B cell (primary cell): ENCODE measurements around the gene ATP9B. TPM values are rescaled to one million over a fixed set of nuclear protein-coding genes. Genes with fewer than 3 reads are reported as not detected.
A peak's percentile ranks its signal among the peaks of the same experiment; 100 is the strongest.

Source experiments
- ATAC-seq: fragments of 200-7000 bp; cut with Tn5 transposase; one replicate; pipeline ENCODE4 v1.10.0; 2021; ENCODE audit warnings: low read depth, mild to moderate bottlenecking, moderate number of reproducible peaks, moderate library complexity
- CTCF ChIA-PET: fragments of 350-600 bp; sonication (Branson Sonifier 250); formaldehyde crosslinking; loops from one replicate; lab custom pipeline; 2021; ENCODE audit warnings: antibody characterized with exemption, inconsistent platforms; lab: Charles Lee
- POLR2A ChIA-PET: fragments of 350-600 bp; sonication (Branson Sonifier 250); formaldehyde crosslinking; loops from one replicate; lab custom pipeline; 2021; ENCODE audit warnings: antibody characterized with exemption; lab: Charles Lee
- DNase-seq: peaks from one replicate; pipeline ENCODE4 v3.0.0; 2013
- H2AFZ ChIP-seq: 2 replicates; pipeline ENCODE4 v1.6.1; 2012; ENCODE audit warnings: mild to moderate bottlenecking, low read depth, low read length; ENCODE audit not compliant: insufficient read depth, poor library complexity, severe bottlenecking
- H3K27ac ChIP-seq, 2 donors: 1 replicate in 1 of 2; 2 replicates in 1 of 2; pipeline ENCODE4 v1.5.1; 2012 to 2013; ENCODE audit warnings: low read length in 2 of 2, mild to moderate bottlenecking in 2 of 2, moderate library complexity in 1 of 2
- H3K27me3 ChIP-seq, 4 experiments: fragments of 200-600 bp in 1 of 4; sonication (generic) in 1 of 4; replicated peaks in 1 of 4; 1 replicate in 2 of 4; 2 replicates in 2 of 4; pipeline versions ENCODE4 v1.6.1 to v1.7.0; 2013 to 2016; ENCODE audit warnings: low read length in 3 of 4, mild to moderate bottlenecking in 2 of 4, mixed read lengths in 1 of 4, moderate library complexity in 1 of 4; ENCODE audit not compliant: insufficient read depth in 4 of 4, control insufficient read depth in 3 of 4; ENCODE audit errors: control extremely low read depth in 1 of 4
- H3K36me3 ChIP-seq, 2 experiments: replicated peaks in 1 of 2; 1 replicate in 1 of 2; 2 replicates in 1 of 2; pipeline versions ENCODE4 v1.6.1 to v1.7.1; 2013; ENCODE audit warnings: low read length in 1 of 2; ENCODE audit not compliant: insufficient read depth in 2 of 2, control insufficient read depth in 1 of 2; ENCODE audit errors: control extremely low read depth in 1 of 2, extremely low read depth in 1 of 2
- H3K4me1 ChIP-seq, 2 donors: fragments of 200-600 bp in 1 of 2; sonication (generic) in 1 of 2; 1 replicate in 1 of 2; 2 replicates in 1 of 2; pipeline versions ENCODE4 v1.5.1 to v1.6.1; 2013 to 2017; ENCODE audit warnings: low read length in 2 of 2; ENCODE audit not compliant: control insufficient read depth in 2 of 2, insufficient read depth in 2 of 2
- H3K4me2 ChIP-seq: replicated peaks from 2 replicates; pipeline ENCODE3; 2012; ENCODE audit warnings: mild to moderate bottlenecking, low read depth, low read length; ENCODE audit not compliant: poor library complexity, severe bottlenecking
- H3K4me3 ChIP-seq, 5 experiments: fragments of 200-600 bp in 1 of 5; sonication (generic) in 1 of 5; 1 replicate in 3 of 5; 2 replicates in 2 of 5; pipeline versions ENCODE4 v1.5.1 to v1.7.0; 2011 to 2016; ENCODE audit warnings: low read length in 4 of 5, mild to moderate bottlenecking in 4 of 5, low read depth in 2 of 5, control low read depth in 1 of 5, moderate library complexity in 1 of 5; ENCODE audit not compliant: insufficient read depth in 1 of 5; ENCODE audit errors: control extremely low read depth in 1 of 5, extremely low read depth in 1 of 5
- H3K79me2 ChIP-seq: fragments of 200-600 bp; sonication (generic); one replicate; pipeline ENCODE4 v1.6.0; 2016; ENCODE audit warnings: low read length; ENCODE audit not compliant: control insufficient read depth, insufficient read depth
- H3K9ac ChIP-seq: fragments of 200-600 bp; sonication (generic); 2 replicates; pipeline ENCODE4 v1.6.1; 2017; ENCODE audit warnings: mild to moderate bottlenecking, low read length, moderate library complexity
- H3K9me3 ChIP-seq, 3 donors: one replicate each; pipeline versions ENCODE4 v1.6.1 to v1.7.1; 2013; ENCODE audit warnings: low read length in 2 of 3; ENCODE audit not compliant: control insufficient read depth in 2 of 3, insufficient read depth in 1 of 3; ENCODE audit errors: control extremely low read depth in 1 of 3
- H4K20me1 ChIP-seq: 2 replicates; pipeline ENCODE4 v1.6.0; 2012; ENCODE audit warnings: mild to moderate bottlenecking, low read length; ENCODE audit not compliant: insufficient read depth, control insufficient read depth, poor library complexity, severe bottlenecking
- H3K27ac Mint-ChIP-seq: one replicate; pipeline ENCODE4 v1.8.0; 2021; ENCODE audit warnings: mixed read lengths
- H3K27me3 Mint-ChIP-seq: one replicate; pipeline ENCODE4 v1.8.0; 2021; ENCODE audit warnings: mixed read lengths
- H3K4me1 Mint-ChIP-seq: one replicate; pipeline ENCODE4 v1.8.0; 2021; ENCODE audit warnings: mixed read lengths
- H3K4me3 Mint-ChIP-seq: one replicate; pipeline ENCODE4 v1.8.0; 2021; ENCODE audit warnings: mixed read lengths
- H3K9me3 Mint-ChIP-seq: one replicate; pipeline ENCODE4 v1.8.0; 2022; ENCODE audit warnings: mixed read lengths; ENCODE audit not compliant: insufficient read depth
- CTCF ChIP-seq: fragments of 200-600 bp; IDR thresholded peaks from one replicate; pipeline ENCODE4 v1.8.0; 2022; ENCODE audit warnings: antibody characterized with exemption, mild to moderate bottlenecking
- EZH2 ChIP-seq: IDR thresholded peaks from 2 replicates; pipeline ENCODE4 v1.6.1; 2012; ENCODE audit warnings: borderline replicate concordance, low read depth, mild to moderate bottlenecking, moderate library complexity, low read length; ENCODE audit not compliant: insufficient read depth, poor library complexity, severe bottlenecking
- WGBS: methylation state at CpG from one replicate; pipeline ENCODE4 v1.1.5; 2013; ENCODE audit warnings: missing lambda C conversion rate; ENCODE audit not compliant: insufficient coverage; 5-methylcytosine and 5-hydroxymethylcytosine counted together
- intact Hi-C: fragments of 100-400 bp; cut with micrococcal nuclease; formaldehyde crosslinking; loops from one replicate; pipeline ENCODE4 v1.10.0; 2022
- polyA plus RNA-seq: library from polyadenylated mRNA; depleted of rRNA; stranded (reverse); fragments of >200 nt; gene quantifications from 2 replicates; pipeline ENCODE4 v1.2.3, GENCODE V29; 2012
- total RNA-seq, 2 donors: library from RNA; stranded (reverse); fragments of 120-200 nt in 1 of 2; gene quantifications; 1 replicate in 1 of 2; 2 replicates in 1 of 2; pipeline versions ENCODE4 v1.2.3 to v1.2.4, GENCODE V29; 2013 to 2022

The ATP9B gene
- total and polyA plus RNA-seq, 2 donors (not counting 1 experiment from before 2014, with no cell fraction given) = 34.3 to 71.7 TPM

GRCh38 chr18:79379251-79379905, 310.2 kb downstream of the ATP9B start:
- Mint-ChIP-seq H3K9me3 (no peaks in the 10 kb centered on the region), H3K27me3 (no peaks in the 10 kb centered on the region), H3K27ac (peak overlapping the region; percentile 27), H3K4me3 (no peak overlapping the region), H3K4me1 (peaks cover 20% of the 10 kb centered on the region)
- Histone ChIP-seq H2AFZ (no peak overlapping the region), H3K27me3 (no peaks in the 10 kb centered on the region), H3K4me2 (peak overlapping the region; percentile 61), H3K9ac (no peak overlapping the region), H3K9me3 (no peaks in the 10 kb centered on the region), H3K36me3 (peaks cover 0 to 12% of the 10 kb centered on the region in 2 experiments), H3K4me1 (peaks cover 14 to 21% of the 10 kb centered on the region in 2 donors), H4K20me1 (peaks cover 10% of the 10 kb centered on the region), H3K27ac (no peak overlapping the region), H3K4me3 (no peak overlapping the region), H3K79me2 (no peaks in the 10 kb centered on the region)
- POLR2A ChIA-PET = no interaction called here
- DNase-seq (no peak), ATAC-seq (no peak)
- CTCF ChIA-PET = interaction anchor here (0.6 to 12.4 kb wide), 24 partner anchors 9 to 775 kb away, joined by 3 to 201 read pairs (median 6); no protein-coding TSS in a partner anchor
- 70% methylated on average over 20 of the region's 22 CpGs for WGBS
- no peak for TF ChIP-seq EZH2
- peak; percentile 13 for TF ChIP-seq CTCF
- intact Hi-C loops = loop anchor here (1.0 kb wide), 1 partner anchor 265 kb away; no protein-coding TSS in a partner anchor
